GM18520 (cell line): ENCODE results near the gene ROR2.

Experiments
- ATAC-seq: cut with Tn5 transposase; IDR thresholded peaks from one replicate; pipeline ENCODE4 v1.9.1; 2021; ENCODE audit not compliant: unreplicated experiment

ROR2 gene

GRCh38 chr9:91724609-91725505 is 225.2 kb downstream of the ROR2 start:
- ATAC-seq, result no peak

- no peak for ATAC-seq
Measured at GRCh38 chr9:91724068-91724440, 226.0 kb downstream of the ROR2 start.

GRCh38 chr9:91723420-91724067 is 226.5 kb downstream of the ROR2 start:
- ATAC-seq, result no peak

GRCh38 chr9:91720751-91721705 is 229.0 kb downstream of the ROR2 start:
- ATAC-seq, result no peak

- no peak for ATAC-seq
Measured at GRCh38 chr9:91720313-91720712, 229.7 kb downstream of the ROR2 start.

GRCh38 chr9:91718071-91718470 is 232.0 kb downstream of the ROR2 start:
- ATAC-seq, result no peak

GRCh38 chr9:91716815-91717214 is 233.2 kb downstream of the ROR2 start:
- no peak for ATAC-seq

- no peak for ATAC-seq
Measured at GRCh38 chr9:91716239-91716638, 233.8 kb downstream of the ROR2 start.

- no peak for ATAC-seq
Measured at GRCh38 chr9:91714874-91715615, 235.0 kb downstream of the ROR2 start.

GRCh38 chr9:91714020-91714806 is 235.8 kb downstream of the ROR2 start:
- no peak for ATAC-seq

- ATAC-seq, result no peak
Measured at GRCh38 chr9:91712811-91713210, 237.2 kb downstream of the ROR2 start.

GRCh38 chr9:91711755-91712601 is 238.1 kb downstream of the ROR2 start:
- ATAC-seq, result peak; percentile 84

GRCh38 chr9:91710158-91710557 is 239.9 kb downstream of the ROR2 start:
- no peak for ATAC-seq

- no peak for ATAC-seq
Measured at GRCh38 chr9:91705386-91705785, 244.6 kb downstream of the ROR2 start.

- no peak for ATAC-seq
Measured at GRCh38 chr9:91700475-91700874, 249.6 kb downstream of the ROR2 start.

GRCh38 chr9:91698266-91698665 is 251.8 kb downstream of the ROR2 start:
- ATAC-seq, result no peak

GRCh38 chr9:91697201-91697600 is 252.8 kb downstream of the ROR2 start:
- ATAC-seq, result no peak

GRCh38 chr9:91694081-91694870 is 255.8 kb downstream of the ROR2 start:
- no peak for ATAC-seq
